Measurements from ENCODE around the gene ADCY10. TPM values are rescaled to one million over a fixed set of nuclear protein-coding genes. Genes with fewer than 3 reads are reported as not detected.
"Not testable (repeated sequence)": the region's sequence is repeated elsewhere in the genome, so short reads cannot be mapped to it uniquely, and the experiment has no call there.

The ADCY10 gene
- total and polyA plus RNA-seq, 9 donors = 0.03 to 0.21 (median 0.09) TPM

- 54% methylated on average over 5 of the region's 16 CpGs for WGBS (ENCODE audit: insufficient coverage)
These were observed 44.6 kb downstream of the ADCY10 start for GRCh38 chr1:167869157-167870001.

GRCh38 chr1:167866739-167867414 is 47.1 kb downstream of the ADCY10 start:
- not testable (repeated sequence) for H3K9me3 ChIP-seq (replicated peaks; ENCODE audit: control insufficient read depth, low read depth, low read length); H3K27ac ChIP-seq (ENCODE audit: low read length); DNase-seq; H3K27me3 ChIP-seq (ENCODE audit: control insufficient read depth, insufficient read depth, low read length); H3K4me3 ChIP-seq (ENCODE audit: low read length); H3K4me1 ChIP-seq (ENCODE audit: control insufficient read depth, insufficient read depth, low read length); H3K36me3 ChIP-seq (ENCODE audit: control insufficient read depth, insufficient read depth, low read length)
- 80% methylated on average over 1 of the region's 8 CpGs for WGBS (ENCODE audit: insufficient coverage)

More at GRCh38 chr1:167869157-167870001, 44.6 kb downstream of the ADCY10 start:
- not testable (repeated sequence) for H3K36me3 ChIP-seq (ENCODE audit: control insufficient read depth, insufficient read depth, low read length); H3K27me3 ChIP-seq (ENCODE audit: control insufficient read depth, insufficient read depth, low read length); H3K27ac ChIP-seq (ENCODE audit: low read length); H3K4me1 ChIP-seq (ENCODE audit: control insufficient read depth, insufficient read depth, low read length); H3K9me3 ChIP-seq (replicated peaks; ENCODE audit: control insufficient read depth, low read depth, low read length); DNase-seq; H3K4me3 ChIP-seq (ENCODE audit: low read length)

GRCh38 chr1:167866326-167866725 is 47.6 kb downstream of the ADCY10 start:
- not testable (repeated sequence) for H3K4me3 ChIP-seq (ENCODE audit: low read length); H3K36me3 ChIP-seq (ENCODE audit: control insufficient read depth, insufficient read depth, low read length); H3K27me3 ChIP-seq (ENCODE audit: control insufficient read depth, insufficient read depth, low read length); H3K9me3 ChIP-seq (replicated peaks; ENCODE audit: control insufficient read depth, low read depth, low read length); DNase-seq; H3K4me1 ChIP-seq (ENCODE audit: control insufficient read depth, insufficient read depth, low read length); H3K27ac ChIP-seq (ENCODE audit: low read length)
- no CpG with 5 or more reads among the region's 2 CpGs for WGBS (ENCODE audit: insufficient coverage)

GRCh38 chr1:167865804-167866308 is 48.1 kb downstream of the ADCY10 start:
- DNase-seq; H3K36me3 ChIP-seq (ENCODE audit: control insufficient read depth, insufficient read depth, low read length); H3K4me1 ChIP-seq (ENCODE audit: control insufficient read depth, insufficient read depth, low read length); H3K27ac ChIP-seq (ENCODE audit: low read length); H3K27me3 ChIP-seq (ENCODE audit: control insufficient read depth, insufficient read depth, low read length); H3K9me3 ChIP-seq (replicated peaks; ENCODE audit: control insufficient read depth, low read depth, low read length); H3K4me3 ChIP-seq (ENCODE audit: low read length): not testable (repeated sequence)
- 80% methylated on average over 3 of the region's 10 CpGs for WGBS (ENCODE audit: insufficient coverage)

GRCh38 chr1:167865193-167865592 is 48.7 kb downstream of the ADCY10 start:
- H3K27me3 ChIP-seq (ENCODE audit: control insufficient read depth, insufficient read depth, low read length); H3K9me3 ChIP-seq (replicated peaks; ENCODE audit: control insufficient read depth, low read depth, low read length); H3K4me1 ChIP-seq (ENCODE audit: control insufficient read depth, insufficient read depth, low read length); DNase-seq; H3K27ac ChIP-seq (ENCODE audit: low read length); H3K4me3 ChIP-seq (ENCODE audit: low read length); H3K36me3 ChIP-seq (ENCODE audit: control insufficient read depth, insufficient read depth, low read length): not testable (repeated sequence)

- no peaks in the 10 kb centered on the region for H3K36me3 ChIP-seq (ENCODE audit: control insufficient read depth, insufficient read depth, low read length)
- H3K9me3 ChIP-seq (replicated peaks; ENCODE audit: control insufficient read depth, low read depth, low read length) = no peaks in the 10 kb centered on the region
- H3K4me3 ChIP-seq (ENCODE audit: low read length) = no peak overlapping the region
- DNase-seq = no peak
- WGBS (ENCODE audit: insufficient coverage) = no CpG with 5 or more reads among the region's 6 CpGs
- H3K4me1 ChIP-seq (ENCODE audit: control insufficient read depth, insufficient read depth, low read length) = no peaks in the 10 kb centered on the region
- no peak overlapping the region for H3K27ac ChIP-seq (ENCODE audit: low read length)
- no peaks in the 10 kb centered on the region for H3K27me3 ChIP-seq (ENCODE audit: control insufficient read depth, insufficient read depth, low read length)
These were observed 49.4 kb downstream of the ADCY10 start for GRCh38 chr1:167864392-167865032.

- H3K9me3 ChIP-seq (replicated peaks; ENCODE audit: control insufficient read depth, low read depth, low read length) = no peaks in the 10 kb centered on the region
- no peak overlapping the region for H3K27ac ChIP-seq (ENCODE audit: low read length)
- no peaks in the 10 kb centered on the region for H3K4me1 ChIP-seq (ENCODE audit: control insufficient read depth, insufficient read depth, low read length)
- no peak overlapping the region for H3K4me3 ChIP-seq (ENCODE audit: low read length)
- DNase-seq = no peak
- 94% methylated on average over 3 of the region's 5 CpGs for WGBS (ENCODE audit: insufficient coverage)
- no peaks in the 10 kb centered on the region for H3K27me3 ChIP-seq (ENCODE audit: control insufficient read depth, insufficient read depth, low read length)
- H3K36me3 ChIP-seq (ENCODE audit: control insufficient read depth, insufficient read depth, low read length) = no peaks in the 10 kb centered on the region
These were observed 50.0 kb downstream of the ADCY10 start for GRCh38 chr1:167863921-167864279.

GRCh38 chr1:167863191-167863920 is 50.6 kb downstream of the ADCY10 start:
- H3K4me1 ChIP-seq (ENCODE audit: control insufficient read depth, insufficient read depth, low read length); DNase-seq; H3K36me3 ChIP-seq (ENCODE audit: control insufficient read depth, insufficient read depth, low read length); H3K27ac ChIP-seq (ENCODE audit: low read length); H3K4me3 ChIP-seq (ENCODE audit: low read length); H3K27me3 ChIP-seq (ENCODE audit: control insufficient read depth, insufficient read depth, low read length); H3K9me3 ChIP-seq (replicated peaks; ENCODE audit: control insufficient read depth, low read depth, low read length): not testable (repeated sequence)
- 88% methylated on average over 16 of the region's 26 CpGs for WGBS (ENCODE audit: insufficient coverage)

- WGBS (ENCODE audit: insufficient coverage) = no CpG with 5 or more reads among the region's 1 CpG
- H3K36me3 ChIP-seq (ENCODE audit: control insufficient read depth, insufficient read depth, low read length) = no peaks in the 10 kb centered on the region
- H3K9me3 ChIP-seq (replicated peaks; ENCODE audit: control insufficient read depth, low read depth, low read length) = no peaks in the 10 kb centered on the region
- DNase-seq = no peak
- no peaks in the 10 kb centered on the region for H3K4me1 ChIP-seq (ENCODE audit: control insufficient read depth, insufficient read depth, low read length)
- no peak overlapping the region for H3K27ac ChIP-seq (ENCODE audit: low read length)
- H3K27me3 ChIP-seq (ENCODE audit: control insufficient read depth, insufficient read depth, low read length) = no peaks in the 10 kb centered on the region
- H3K4me3 ChIP-seq (ENCODE audit: low read length) = no peak overlapping the region
These were observed 51.4 kb downstream of the ADCY10 start for GRCh38 chr1:167862432-167863076.

Measured in muscle of leg (tissue), 11 donors.